H1 (cell line): ENCODE data around the gene CARD11.

Experiments
- BRCA1 ChIP-seq: IDR thresholded peaks from 2 replicates; pipeline ENCODE4 v1.6.1; 2012; ENCODE audit warnings: low read depth, low read length, improper control_type of control experiment
- CHD2 ChIP-seq: IDR thresholded peaks from 2 replicates; pipeline ENCODE4 v1.6.1; 2012; ENCODE audit warnings: low read length, improper control_type of control experiment
- CTCF ChIP-seq, 3 experiments: IDR thresholded peaks; 1 replicate in 2 of 3; 2 replicates in 1 of 3; pipeline versions ENCODE4 v1.5.1 to v1.6.1; 2011; ENCODE audit warnings: low read length in 3 of 3, mild to moderate bottlenecking in 3 of 3, inconsistent platforms in 2 of 3, low read depth in 1 of 3, moderate library complexity in 1 of 3; ENCODE audit not compliant: insufficient read depth in 1 of 3; ENCODE audit errors: control extremely low read depth in 1 of 3
- EGR1 ChIP-seq: IDR thresholded peaks from 2 replicates; pipeline ENCODE4 v1.6.1; 2011; ENCODE audit warnings: low read depth, low read length, borderline replicate concordance
- HDAC6 ChIP-seq: IDR thresholded peaks from one replicate; pipeline ENCODE4 v1.7.1; 2012; ENCODE audit warnings: low read depth, mild to moderate bottlenecking, inconsistent platforms, low read length, moderate library complexity
- JUN ChIP-seq: IDR thresholded peaks from 2 replicates; pipeline ENCODE4 v1.6.1; 2011; ENCODE audit warnings: low read depth, mild to moderate bottlenecking, improper control_type of control experiment, low read length
- POLR2AphosphoS5 ChIP-seq: IDR thresholded peaks from 2 replicates; pipeline ENCODE4 v1.6.1; 2011; ENCODE audit warnings: low read depth, low read length
- SP1 ChIP-seq: IDR thresholded peaks from 2 replicates; pipeline ENCODE4 v1.6.1; 2011; ENCODE audit warnings: low read depth, low read length
- SUZ12 ChIP-seq: fragments of 200-600 bp; sonication (generic); IDR thresholded peaks from 2 replicates; pipeline ENCODE4 v1.6.1; 2012; ENCODE audit warnings: mild to moderate bottlenecking, inconsistent platforms, low read length, moderate library complexity, mixed read lengths
- TCF12 ChIP-seq: IDR thresholded peaks from 2 replicates; pipeline ENCODE4 v1.6.1; 2011; ENCODE audit warnings: low read depth, mild to moderate bottlenecking, low read length
- TF ChIP-seq, protein P1 (sequence below): IDR thresholded peaks from 2 replicates; pipeline ENCODE4 v1.6.1; 2011; ENCODE audit warnings: low read depth, mild to moderate bottlenecking, low read length; ENCODE audit not compliant: insufficient read depth

DNA sequence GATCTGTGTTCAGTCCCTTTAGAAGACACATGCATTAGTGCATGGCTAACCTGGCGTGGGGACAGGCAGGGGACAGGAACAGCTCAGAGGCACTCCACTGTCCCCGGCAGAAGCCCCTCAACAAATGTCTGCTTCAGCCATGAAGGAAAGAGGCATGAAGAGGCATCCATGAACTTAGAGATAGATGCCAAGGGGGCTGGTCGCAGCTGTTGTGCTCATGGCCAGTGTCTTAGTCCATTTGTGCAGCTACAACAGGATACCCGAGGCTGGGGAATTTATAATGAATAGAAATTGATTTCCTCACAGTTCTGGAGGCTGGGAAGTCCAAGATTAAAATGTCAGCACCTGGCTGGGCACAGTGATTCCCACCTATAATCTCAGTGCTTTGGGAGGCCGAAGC lies 185.0 kb downstream of the CARD11 start:
- no peak for TF ChIP-seq POLR2AphosphoS5
- TF ChIP-seq SUZ12 = no peak
- no peak for TF ChIP-seq BRCA1
- TF ChIP-seq SP1 = no peak
- TF ChIP-seq, protein P1, sequence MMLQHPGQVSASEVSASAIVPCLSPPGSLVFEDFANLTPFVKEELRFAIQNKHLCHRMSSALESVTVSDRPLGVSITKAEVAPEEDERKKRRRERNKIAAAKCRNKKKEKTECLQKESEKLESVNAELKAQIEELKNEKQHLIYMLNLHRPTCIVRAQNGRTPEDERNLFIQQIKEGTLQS = no peak
- TF ChIP-seq CHD2 = no peak
- TF ChIP-seq EGR1 = no peak
- no peak for TF ChIP-seq HDAC6
- TF ChIP-seq CTCF (IDR thresholded peaks at IDR 0.05; ENCODE audit: control extremely low read depth in 1 of 3, insufficient read depth in 1 of 3, low read depth in 1 of 3, low read length in 3 of 3) = no peak
- no peak for TF ChIP-seq TCF12
- no peak for TF ChIP-seq JUN
